Glomerular endothelial cell (primary cell): ENCODE data around the gene EDEM2. TPM values are rescaled to one million over a fixed set of nuclear protein-coding genes. Genes with fewer than 3 reads are reported as not detected.
"Not testable (repeated sequence)": the region's sequence is repeated elsewhere in the genome, so short reads cannot be mapped to it uniquely, and the experiment has no call there.

Experiments used
- DNase-seq: peaks from one replicate; pipeline ENCODE4 v3.0.0-alpha.2; 2011; ENCODE audit warnings: low read depth, low spot score; ENCODE audit errors: extremely low read depth
- total RNA-seq: library from RNA; depleted of rRNA; stranded (reverse); fragments of >200 nt; gene quantifications from 2 replicates; pipeline ENCODE4 v1.2.3, GENCODE V29; 2015

Gene EDEM2
- total RNA-seq, 1 donor from 2014 or later: 39.3 TPM

GRCh38 chr20:35091816-35092523 is 55.2 kb downstream of the EDEM2 start:
- no peak for DNase-seq

DNA sequence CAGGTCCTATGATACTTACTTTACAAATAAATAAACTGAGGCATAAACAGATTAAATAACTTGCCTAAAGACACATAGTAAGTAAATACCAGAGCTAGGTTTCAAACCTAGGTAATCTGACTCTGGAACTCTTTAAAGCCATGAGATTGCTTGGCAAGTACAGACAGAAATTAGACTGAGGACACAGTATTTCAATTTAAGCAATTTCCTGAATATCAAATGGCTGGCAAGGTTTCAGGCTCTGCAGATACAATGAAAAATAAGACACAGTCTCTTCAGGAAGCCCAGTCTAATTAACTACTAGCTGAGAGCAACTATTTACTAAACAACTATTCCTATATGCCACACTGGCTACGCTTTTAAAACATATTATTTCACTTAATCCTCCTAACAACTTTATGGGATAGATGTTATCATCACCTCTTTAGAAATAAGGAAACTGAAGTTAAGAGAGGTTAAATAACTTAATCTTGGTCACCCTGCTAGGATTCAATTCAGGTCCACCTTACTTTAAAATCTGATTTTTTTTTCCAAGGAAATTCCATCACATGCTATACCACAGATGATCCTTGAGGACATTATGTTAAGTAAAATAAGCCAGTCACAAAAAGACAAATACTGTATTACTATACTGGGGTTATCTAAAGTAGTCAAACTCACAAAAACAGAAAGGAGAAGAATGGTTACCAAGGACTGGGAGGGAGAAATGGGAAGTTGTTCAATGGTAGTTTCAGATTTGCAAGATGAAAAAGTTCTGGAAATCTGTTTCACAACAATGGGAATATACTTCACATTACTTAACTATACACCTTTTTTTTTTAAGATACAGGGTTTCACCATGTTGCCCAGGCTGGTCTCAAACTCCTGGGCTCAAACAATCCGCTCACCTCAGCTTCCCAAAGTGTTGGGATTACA is 58.6 kb downstream of the EDEM2 start:
- DNase-seq: no peak

GRCh38 chr20:35087791-35088190 is 59.3 kb downstream of the EDEM2 start:
- no peak for DNase-seq

GRCh38 chr20:35087355-35087754 is 59.8 kb downstream of the EDEM2 start:
- DNase-seq: no peak

DNA sequence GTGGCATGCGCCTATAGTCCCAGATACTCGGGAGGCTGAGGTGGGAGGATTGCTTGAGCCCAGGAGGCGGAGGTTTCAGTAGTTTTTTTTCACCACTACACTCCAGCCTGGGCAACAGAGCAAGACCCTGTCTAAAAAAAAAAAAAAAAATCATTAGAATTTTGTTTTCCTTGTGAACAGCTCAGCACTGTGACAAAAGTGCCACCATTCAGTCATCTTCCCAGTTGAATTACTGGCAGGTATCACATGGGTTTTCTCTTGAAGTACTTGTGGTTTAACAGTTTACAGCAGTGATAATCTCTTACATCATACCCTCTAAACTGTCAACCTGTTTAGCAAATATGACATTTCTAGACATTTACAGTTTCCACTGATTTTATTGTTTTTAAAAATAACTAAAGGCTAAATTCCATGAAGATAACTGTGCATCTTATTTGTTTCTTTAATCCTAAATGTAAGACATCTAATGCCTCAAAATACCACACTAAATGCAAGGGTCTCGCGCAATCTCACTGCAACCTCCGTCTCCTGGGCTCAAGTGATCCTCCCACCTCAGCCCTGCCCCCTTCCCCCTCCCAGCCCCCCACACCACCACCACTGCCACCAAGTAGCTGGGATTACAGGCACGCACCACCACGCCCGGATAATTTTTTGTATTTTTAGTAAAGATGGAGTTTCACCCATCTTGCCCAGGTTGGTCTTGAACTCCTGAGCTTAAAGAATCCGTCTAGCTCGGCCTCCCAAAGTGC is 61.5 kb downstream of the EDEM2 start:
- DNase-seq: no peak

DNA sequence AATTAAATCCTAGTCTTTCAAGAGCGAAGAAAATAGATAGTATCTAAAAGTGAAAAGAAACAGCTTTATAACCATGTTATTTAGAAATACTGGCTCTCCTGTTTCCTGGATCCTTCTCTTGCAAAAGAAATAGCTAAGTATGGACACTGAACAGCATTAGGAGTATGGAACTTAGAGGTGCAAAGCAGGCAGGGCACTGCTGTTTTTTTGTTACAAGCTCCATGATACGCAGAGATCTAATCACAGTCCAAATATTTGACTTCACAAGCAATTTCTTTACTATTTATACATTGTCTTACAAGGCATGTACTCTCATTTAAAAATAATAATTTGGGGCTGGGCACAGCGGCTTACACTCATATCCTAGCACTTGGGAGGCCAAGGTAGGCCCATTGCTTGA is 62.1 kb downstream of the EDEM2 start:
- no peak for DNase-seq

DNA sequence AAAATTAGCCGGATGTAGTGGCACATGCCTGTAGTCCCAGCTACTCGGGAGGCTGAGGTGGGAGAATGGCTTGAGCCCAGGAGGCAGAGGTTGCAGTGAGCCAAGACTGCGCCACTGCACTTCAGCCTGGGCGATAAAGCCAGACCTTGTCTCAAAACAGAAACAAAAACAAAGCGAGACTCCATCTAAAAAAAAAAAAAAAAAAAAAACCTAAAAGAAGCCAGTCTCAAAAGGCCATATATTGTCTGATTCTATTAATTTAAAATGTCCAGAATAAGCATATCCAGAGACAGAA is 66.8 kb downstream of the EDEM2 start:
- DNase-seq: not testable (repeated sequence)

GRCh38 chr20:35079472-35080347 is 67.4 kb downstream of the EDEM2 start:
- DNase-seq: no peak

- DNase-seq: no peak
Observed at GRCh38 chr20:35077872-35078271, 69.3 kb downstream of the EDEM2 start.

DNA sequence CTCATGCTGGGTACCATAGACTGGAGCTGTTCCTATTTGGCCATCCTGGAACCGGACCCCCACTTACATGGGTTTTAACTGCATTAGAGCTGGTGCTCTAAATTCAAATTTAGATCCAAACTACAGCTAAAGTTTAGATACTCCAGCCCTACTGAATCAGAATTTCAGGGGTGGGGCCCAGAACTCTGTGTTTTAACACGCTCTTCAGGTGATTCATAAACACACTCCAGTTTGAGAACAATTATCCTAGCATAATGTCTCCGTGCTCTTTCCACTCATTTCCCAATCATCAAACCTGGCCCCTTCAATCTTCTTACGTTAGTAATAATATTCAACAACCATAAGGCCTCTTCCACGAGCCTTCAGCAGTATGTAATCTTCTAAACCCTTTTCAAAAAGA is 69.8 kb downstream of the EDEM2 start:
- no peak for DNase-seq

- not testable (repeated sequence) for DNase-seq
Observed at GRCh38 chr20:35071436-35072153, 75.5 kb downstream of the EDEM2 start.

GRCh38 chr20:35066194-35066593 is 80.9 kb downstream of the EDEM2 start:
- no peak for DNase-seq

Other genes starting within 250 kb of the EDEM2 start
- gene GSS, start 191.5 kb downstream of the EDEM2 start, total RNA-seq: 58.6 and 69.8 TPM in 2 replicates
- gene MYH7B, start 191.5 kb downstream of the EDEM2 start, total RNA-seq: not detected in 2 replicates
- gene TRPC4AP, start 54.5 kb downstream of the EDEM2 start, total RNA-seq: 94.3 and 104 TPM in 2 replicates
- 92.8 and 185 TPM in 2 replicates for gene PROCR, start 24.7 kb upstream of the EDEM2 start, total RNA-seq
- gene MMP24, start 79.4 kb upstream of the EDEM2 start, total RNA-seq: 0.88 and 6.5 TPM in 2 replicates
- gene MMP24OS, start 130.8 kb upstream of the EDEM2 start, total RNA-seq: 24.0 and 31.4 TPM in 2 replicates
- 169 and 200 TPM in 2 replicates for gene EIF6, start 137.4 kb upstream of the EDEM2 start, total RNA-seq
- not detected in 2 replicates for gene FAM83C, start 145.1 kb upstream of the EDEM2 start, total RNA-seq